GM18505 (cell line): ENCODE results near the gene RPS27L.

Source experiments
- ATAC-seq: cut with Tn5 transposase; IDR thresholded peaks from one replicate; pipeline ENCODE4 v1.9.1; 2021; ENCODE audit not compliant: unreplicated experiment
- POLR2A ChIP-seq: IDR thresholded peaks from 4 replicates; pipeline ENCODE4 v1.6.1; 2011; ENCODE audit warnings: borderline replicate concordance; ENCODE audit not compliant: insufficient read depth, insufficient read length; ENCODE audit errors: extremely low read depth

Gene RPS27L

DNA sequence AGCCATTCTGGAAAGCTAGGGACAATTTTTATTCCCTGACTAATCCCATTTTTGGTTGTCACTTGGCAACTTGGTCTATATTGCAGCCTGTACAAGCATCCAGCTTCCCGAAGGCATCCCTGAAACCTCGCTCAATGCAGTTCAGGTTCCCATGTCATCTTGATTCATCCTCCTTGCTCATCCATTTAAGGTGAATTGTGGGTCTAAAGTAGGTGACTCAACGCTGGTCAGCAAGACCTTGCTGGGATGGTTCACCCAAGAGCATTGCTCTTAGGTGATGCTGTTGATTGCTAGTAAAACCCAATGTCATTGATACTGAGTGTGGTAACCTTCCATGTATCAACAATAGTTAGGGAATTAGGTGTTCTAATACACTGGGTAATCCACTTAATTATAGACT is 19.0 kb upstream of the RPS27L start:
- no peak for TF ChIP-seq POLR2A
- no peak for ATAC-seq

DNA sequence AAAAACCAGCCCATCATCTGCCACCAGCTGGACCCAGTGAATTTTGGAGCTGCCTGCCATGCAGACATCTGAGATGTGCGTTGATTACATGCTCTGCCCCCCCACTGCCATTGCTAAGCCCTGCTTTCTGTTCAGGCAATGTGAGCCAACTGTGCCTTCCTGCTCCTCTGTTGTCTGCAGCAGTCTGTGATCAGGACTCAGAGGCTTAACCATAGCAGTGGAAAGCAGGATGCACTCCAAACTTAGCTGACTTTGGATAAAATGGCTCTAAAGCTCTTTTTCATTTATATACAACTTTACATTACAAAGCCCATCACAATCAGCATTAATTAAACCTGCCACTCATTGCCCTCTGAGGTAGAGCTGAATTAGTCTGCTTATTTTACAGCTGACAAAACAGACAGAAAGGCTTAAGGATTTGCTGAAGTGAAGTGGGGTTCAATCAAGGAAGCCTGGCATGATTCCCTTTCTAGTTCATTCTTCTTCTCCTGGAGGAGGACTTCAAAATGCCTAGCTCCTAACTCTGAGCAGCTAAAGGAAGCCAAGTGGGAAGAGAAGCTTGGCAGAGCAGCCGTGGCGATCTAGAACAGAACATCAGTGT is 15.7 kb upstream of the RPS27L start:
- no peak for TF ChIP-seq POLR2A
- no peak for ATAC-seq

DNA sequence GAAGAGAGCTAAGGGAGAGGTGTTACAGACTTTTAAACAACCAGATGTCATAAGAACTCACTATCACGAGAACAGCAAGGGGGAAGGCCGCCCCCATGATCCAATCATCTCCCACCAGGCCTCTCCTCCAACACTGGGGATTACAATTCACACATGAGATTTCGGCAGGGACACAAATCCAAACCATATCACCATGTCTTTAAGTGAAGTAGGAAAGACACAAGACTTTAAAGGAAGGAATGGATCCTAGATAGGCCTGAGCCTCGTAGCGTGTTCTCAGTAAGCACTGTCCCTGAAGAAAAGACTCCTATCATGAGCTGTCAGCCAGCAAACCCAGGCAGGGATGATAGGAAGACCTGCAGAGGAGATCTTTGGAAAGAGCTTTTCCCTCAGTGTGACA is 15.1 kb upstream of the RPS27L start:
- no peak for ATAC-seq
- no peak for TF ChIP-seq POLR2A

DNA sequence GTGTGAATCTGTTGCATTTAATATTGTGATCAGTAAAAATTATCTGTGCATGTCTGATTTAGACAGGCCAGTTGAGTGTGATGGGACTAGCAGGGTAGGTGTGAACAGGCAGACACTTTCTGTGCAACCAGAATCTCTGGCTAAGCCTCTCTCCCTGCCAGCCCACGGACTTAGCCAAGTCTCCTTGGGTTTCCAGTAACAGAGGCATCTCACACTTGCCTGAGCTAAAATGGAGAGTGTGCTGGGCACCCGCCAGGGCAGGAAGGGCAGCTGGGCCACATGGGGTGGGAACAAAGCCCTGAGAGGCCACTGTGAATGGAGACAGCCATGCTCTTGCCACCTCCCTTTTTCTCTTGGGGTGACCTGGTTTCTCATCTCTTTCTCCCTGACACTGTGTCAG is 12.5 kb upstream of the RPS27L start:
- no peak for ATAC-seq
- TF ChIP-seq POLR2A: no peak

DNA sequence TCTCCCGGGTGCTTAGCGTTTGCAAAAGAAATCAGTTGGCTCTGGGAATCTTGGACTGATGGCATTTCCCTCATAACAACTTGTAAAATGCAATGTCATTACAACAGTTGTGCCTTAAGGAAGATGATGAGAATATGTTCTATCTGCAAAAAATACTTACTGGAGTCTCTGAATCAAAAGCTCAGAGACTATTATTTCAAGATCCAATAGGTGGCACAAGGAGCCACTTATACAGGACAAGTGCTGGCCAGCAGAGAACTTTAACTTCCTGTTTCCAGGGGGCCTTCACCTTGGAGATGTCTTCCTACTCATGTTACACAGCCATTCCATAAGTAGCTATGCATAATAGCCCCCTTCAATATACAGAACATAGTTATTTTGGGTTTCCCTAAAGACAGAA is 8.9 kb upstream of the RPS27L start:
- TF ChIP-seq POLR2A: no peak
- ATAC-seq: no peak

DNA sequence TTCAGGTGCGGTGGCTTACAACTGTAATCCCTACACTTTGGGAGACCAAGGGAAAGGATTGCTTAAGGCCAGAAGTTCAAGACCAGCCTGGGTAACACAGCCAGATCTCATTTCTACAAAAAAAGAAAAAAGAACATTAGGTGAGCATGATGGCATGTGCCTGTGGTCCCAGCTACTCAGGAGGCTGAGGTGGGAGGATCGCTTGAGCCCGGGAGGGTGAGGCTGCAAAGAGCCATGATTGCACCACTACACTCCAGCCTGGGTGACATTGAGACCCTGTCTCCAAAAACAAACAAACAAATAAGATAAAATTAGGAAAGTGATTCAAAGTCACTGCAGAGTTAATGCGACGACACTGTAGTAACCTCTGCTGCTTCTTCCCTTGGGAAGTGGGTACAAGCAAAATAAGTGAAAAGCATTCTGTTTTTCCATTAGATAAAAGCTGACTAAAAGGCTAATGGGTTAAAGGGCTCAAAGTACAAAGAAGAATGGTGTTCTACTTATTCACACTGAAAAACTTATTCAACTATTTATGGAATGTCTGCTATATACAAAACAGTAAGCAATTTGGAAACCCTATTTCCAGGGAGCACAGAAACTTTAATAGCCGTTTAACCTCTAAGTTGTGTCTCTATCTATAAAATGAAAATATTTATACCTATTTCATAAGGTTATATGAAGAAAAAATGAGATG is 8.0 kb upstream of the RPS27L start:
- no peak for ATAC-seq
- TF ChIP-seq POLR2A: no peak

DNA sequence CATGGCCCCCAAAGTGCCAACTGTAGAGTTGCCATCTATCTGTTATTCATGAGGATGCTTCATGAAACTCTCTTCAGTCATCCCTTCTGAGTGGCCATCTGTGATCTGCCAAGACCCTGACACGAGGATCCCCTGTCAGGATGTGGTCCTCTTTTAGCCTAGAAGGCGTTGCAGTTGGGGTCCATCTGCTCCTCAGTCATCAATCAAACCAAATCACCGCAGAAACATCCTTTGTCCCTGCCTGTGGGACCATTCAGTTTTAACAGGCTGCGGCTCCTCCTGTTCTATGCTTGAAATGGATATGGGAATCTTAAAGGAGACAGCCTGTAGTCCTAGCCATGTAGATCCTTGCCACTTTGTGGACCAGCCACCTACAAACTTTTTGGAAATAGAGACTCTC is 5.9 kb upstream of the RPS27L start:
- ATAC-seq: no peak
- TF ChIP-seq POLR2A: no peak

DNA sequence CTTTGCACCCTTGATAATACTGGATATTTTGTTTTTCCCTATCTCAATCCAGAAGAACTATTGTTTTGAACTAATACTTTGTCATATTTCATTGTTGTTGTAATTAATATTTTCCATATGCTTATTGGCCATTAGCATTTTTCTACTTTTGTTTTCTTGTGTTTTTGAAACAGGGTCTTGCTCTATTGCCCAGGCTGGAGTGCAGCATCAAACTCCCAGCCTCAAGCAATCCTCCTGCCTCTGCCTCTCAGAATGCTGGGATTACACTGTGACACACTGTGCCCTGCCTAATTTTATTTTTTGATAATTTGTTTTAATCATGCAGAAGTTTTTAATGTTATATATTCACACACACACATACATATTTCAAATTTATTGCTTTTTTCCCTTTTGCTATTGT is 3.4 kb upstream of the RPS27L start:
- ATAC-seq: no peak
- TF ChIP-seq POLR2A: no peak

DNA sequence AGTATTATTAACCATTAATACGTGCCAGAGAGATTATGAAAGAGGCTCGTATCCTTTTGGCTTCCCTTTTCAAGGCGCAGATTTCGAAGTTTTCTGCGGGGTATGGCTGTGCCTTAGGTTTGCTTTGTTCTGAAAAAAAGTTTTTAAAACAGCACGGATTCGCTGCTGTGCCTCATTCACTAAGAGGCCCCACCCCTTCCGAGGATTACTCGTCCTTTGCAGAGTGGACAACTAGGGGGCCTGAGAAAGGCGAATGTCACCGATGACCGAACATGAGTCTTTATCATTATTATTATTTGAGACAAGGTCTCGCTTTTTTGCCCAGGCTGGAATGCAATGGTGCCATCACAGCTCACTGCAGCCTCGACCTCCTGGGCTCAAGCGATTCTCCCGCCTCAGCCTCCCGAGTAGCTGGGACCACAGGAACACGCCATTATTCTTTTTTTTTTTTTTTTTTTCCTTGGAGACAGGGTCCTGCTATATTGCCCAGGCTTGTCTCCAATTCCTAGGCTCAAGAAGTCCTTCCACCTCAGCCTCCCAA is 684 bp upstream of the RPS27L start:
- ATAC-seq: no peak
- TF ChIP-seq POLR2A: no peak

DNA sequence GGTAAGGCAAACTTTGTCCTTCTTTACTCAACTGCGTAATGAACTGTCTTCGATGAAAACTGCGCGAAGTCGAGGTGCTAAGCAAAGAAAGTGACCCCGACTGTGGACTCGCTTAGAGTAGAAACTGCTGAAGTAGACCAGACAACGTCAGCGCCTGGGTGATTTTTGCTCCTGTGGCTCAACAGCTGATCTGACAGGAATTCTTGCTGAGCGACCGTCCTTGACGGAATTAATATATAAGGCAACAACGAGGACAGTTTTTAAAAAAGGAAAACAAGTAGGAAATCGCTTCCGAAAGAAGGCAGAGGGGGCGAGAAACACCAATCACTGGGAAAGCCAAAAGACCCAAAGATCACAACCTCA is 541 bp downstream of the RPS27L start:
- TF ChIP-seq POLR2A: no peak
- ATAC-seq: no peak

DNA sequence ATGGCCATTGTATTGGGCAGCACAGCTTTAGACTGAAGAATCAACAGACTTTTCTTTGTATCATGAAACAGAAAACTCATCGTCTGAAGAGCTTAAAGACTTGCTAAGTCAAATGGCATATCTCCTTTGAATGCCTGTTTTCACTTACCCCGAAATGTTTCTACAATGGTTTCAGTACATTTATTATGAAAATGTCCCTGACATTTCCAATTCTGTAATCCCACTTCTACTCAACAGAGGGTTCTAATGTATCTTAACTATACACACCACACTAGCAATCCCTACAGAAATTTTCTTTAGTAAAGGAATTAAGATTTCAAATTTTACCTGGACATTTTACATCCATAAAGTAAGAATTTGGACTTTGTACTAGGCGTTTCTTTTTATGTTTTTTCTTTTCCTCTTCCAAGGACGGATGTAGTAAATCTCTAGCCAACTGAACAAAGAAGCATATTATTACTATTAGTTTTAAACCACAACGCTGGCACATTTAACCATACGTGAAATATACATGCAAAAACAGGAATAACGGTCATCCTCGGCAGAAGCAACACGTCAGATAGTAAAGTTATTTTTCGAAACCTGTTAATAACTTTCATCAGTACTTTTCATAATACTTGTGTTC is 1.1 kb downstream of the RPS27L start:
- no peak for ATAC-seq
- TF ChIP-seq POLR2A: no peak

DNA sequence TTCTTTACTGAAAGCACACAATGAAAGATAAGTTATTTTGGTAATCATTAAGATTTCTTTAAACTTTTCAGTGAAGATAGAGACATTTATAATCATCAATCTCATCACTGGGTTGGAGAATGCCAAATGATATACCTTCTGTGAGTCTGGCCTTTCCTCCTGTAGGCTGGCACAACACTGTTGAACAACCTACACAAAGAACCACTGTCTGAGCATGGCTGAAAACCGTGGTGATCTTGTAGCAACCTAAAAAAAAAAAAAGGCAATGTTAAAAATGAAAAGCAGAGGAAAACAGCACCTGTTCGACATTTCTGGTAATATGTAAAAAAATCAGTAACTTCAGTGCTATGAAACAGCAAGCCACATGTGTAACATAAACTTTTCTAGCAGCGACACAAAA is 1.8 kb downstream of the RPS27L start:
- TF ChIP-seq POLR2A: no peak
- no peak for ATAC-seq

DNA sequence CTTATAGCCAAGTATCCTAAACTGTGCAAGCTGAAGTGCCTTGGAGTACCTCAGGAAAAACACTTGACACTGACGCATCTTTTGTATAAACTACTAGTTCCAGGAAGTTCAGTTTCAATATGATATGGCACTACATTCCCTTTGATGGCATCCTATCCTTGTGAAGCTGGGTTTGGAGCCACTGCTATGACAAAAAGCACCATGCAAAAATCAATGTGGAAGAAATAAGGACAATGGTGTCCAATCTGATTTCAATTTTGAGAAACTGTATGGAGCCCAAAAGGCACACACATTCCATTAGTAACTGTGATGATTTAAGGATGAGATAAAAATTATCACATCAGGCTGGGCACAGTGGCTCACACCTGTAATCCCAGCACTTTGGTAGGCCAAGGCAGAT is 5.6 kb downstream of the RPS27L start:
- no peak for TF ChIP-seq POLR2A
- no peak for ATAC-seq

DNA sequence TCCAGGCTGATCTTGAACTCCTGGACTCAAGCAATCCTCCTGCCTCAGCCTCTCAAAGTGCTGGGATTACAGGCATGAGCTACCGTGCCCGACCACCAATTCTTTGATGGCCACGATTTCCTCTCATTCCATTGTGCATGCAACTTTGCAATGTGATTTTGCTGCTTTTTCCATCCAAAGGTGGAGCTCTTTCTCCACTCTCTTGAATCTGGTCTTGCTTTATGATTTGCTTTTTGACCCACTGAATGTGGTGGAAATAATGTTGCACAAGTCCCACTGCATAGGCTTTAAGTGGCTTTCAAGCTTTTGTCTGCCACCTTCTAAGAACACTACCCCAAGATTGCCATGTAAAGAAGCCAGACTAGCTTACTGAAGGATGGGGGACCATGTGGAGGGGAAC is 10.6 kb downstream of the RPS27L start:
- no peak for TF ChIP-seq POLR2A
- ATAC-seq: no peak
